RWPE1 (cell line): ENCODE data around the gene DOCK4.

Experiments used
- CTCF ChIA-PET: fragments of 350-600 bp; sonication (Branson Sonifier 250); formaldehyde crosslinking; extraction: SDS; loops from one replicate; lab custom pipeline; 2021; lab: Yijun Ruan, JAX
- POLR2A ChIA-PET: fragments of 400-600 bp; formaldehyde crosslinking; extraction: SDS; loops from one replicate; lab custom pipeline; 2020; ENCODE audit warnings: antibody characterized with exemption; ENCODE audit not compliant: low non-redundant PET; lab: Yijun Ruan, JAX
- DNase-seq: peaks from one replicate; pipeline ENCODE4 v3.0.0; 2012; ENCODE audit warnings: low spot score
- H3K27ac ChIP-seq: fragments of 450-650 bp; 2 replicates; pipeline ENCODE4 v1.5.1; 2017
- CTCF ChIP-seq: fragments of 450-650 bp; conservative IDR thresholded peaks from 2 replicates; pipeline ENCODE4 v1.5.1; 2017; ENCODE audit warnings: low read depth, mild to moderate bottlenecking

DOCK4 gene

DNA sequence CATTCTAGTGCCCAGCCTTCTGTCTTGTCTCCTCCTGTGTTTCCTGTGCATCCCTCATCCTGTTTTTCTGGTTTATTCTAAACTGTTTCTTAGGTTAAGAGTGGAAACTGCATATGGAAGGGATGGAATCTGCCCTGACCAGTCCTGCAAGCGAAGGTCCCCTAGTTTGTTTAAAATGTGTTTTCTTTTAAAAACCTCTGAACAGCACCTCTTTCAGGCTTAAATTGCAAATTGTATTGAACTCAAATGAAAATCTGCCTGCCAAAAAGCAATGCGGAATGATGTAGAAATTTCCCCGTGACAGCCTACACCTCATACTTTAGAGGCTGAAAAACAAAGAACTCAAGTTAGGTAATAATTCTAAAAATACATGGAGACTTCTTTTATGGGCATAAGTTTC is 421.1 kb downstream of the DOCK4 start:
- no peak for DNase-seq
- TF ChIP-seq CTCF = no peak
- ChIA-PET CTCF (no interaction called here), POLR2A (no interaction called here)
- no peak overlapping the region for H3K27ac ChIP-seq

DNA sequence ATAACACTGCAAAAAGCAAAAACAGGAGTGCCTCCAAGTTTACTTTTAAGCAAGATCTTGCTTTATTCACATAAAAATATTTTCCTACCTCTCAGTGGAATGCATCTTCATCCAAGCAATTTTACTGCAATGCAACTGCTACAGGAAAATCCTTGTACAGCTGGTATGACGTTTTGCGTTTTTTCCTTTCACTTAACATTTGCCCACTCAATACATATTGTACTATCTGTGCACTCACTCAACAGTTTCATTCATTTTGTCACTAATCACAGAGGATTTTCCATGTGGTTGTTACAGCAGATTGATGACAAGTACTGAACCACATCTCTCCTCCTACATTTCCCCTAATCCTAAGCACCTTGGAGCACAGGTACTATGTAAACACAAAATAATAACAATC is 421.9 kb downstream of the DOCK4 start:
- no peak for TF ChIP-seq CTCF
- H3K27ac ChIP-seq = no peak overlapping the region
- no peak for DNase-seq
- POLR2A ChIA-PET = no interaction called here
- CTCF ChIA-PET = no interaction called here

GRCh38 chr7:111783854-111784253 is 422.3 kb downstream of the DOCK4 start:
- DNase-seq = no peak
- TF ChIP-seq CTCF = no peak
- H3K27ac ChIP-seq = no peak overlapping the region
- ChIA-PET CTCF (no interaction called here), POLR2A (no interaction called here)

DNA sequence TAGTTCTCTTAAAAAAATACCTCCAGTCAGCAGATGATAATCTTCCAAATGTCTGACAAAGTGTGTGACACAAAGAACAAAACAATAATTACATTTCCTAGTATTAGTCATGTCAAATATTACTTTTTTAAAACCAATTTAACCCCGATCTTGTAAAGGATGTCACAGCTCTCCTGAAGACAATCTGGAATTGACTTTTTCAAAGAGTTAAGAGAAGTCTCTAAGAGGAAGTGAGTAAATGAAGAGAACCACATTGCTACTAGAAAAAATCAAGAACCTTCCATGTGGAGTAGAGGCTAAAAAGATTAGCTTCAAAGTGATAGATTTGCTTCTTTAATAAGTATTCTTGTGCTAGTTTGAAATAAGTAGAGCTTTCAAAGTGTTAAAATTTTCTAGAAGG is 425.7 kb downstream of the DOCK4 start:
- ChIA-PET POLR2A (no interaction called here), CTCF (interaction anchor here (0.5 to 0.6 kb wide), 2 partner anchors 243 to 1210 kb away, joined by 3 to 4 read pairs; no protein-coding TSS in a partner anchor)
- TF ChIP-seq CTCF = no peak
- H3K27ac ChIP-seq = no peak overlapping the region
- DNase-seq = no peak

- no peak overlapping the region for H3K27ac ChIP-seq
- TF ChIP-seq CTCF = no peak
- no peak for DNase-seq
- CTCF ChIA-PET = interaction anchor here (0.6 kb wide), 1 partner anchor 562 kb away, joined by 3 read pairs; no protein-coding TSS in a partner anchor
- POLR2A ChIA-PET = no interaction called here
Observed at GRCh38 chr7:111775206-111775605, 431.0 kb downstream of the DOCK4 start.

DNA sequence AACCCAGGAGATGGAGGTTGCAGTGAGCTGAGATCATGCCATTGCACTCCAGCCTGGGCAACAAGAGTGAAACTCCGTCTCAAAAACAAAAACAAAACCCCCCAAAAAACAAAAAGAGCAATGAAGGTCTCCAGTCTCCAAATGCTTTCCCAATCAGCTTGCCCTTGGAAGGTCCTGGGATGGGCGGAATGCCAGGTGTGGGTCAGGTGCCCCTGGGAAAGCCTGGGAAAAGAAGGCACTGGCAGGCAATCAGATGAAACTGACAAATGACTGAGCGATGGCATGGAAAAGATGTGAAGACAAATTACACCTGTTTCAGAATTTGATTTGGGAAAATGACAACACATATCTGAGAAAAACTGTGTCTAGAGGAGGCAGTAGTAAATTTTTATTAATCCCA is 433.5 kb downstream of the DOCK4 start:
- no peak overlapping the region for H3K27ac ChIP-seq
- CTCF ChIA-PET = interaction anchor here (0.6 to 1.9 kb wide), 2 partner anchors 9 to 19 kb away, joined by 4 to 5 read pairs; no protein-coding TSS in a partner anchor
- DNase-seq = no peak
- no peak for TF ChIP-seq CTCF
- POLR2A ChIA-PET = no interaction called here
